HEK293 (cell line): Measurements from ENCODE around the gene CAMTA2.

Experiments used
- HOXD13 ChIP-seq: sonication (generic); formaldehyde crosslinking; IDR thresholded peaks from 2 replicates; pipeline ENCODE4 v1.8.0; 2022; ENCODE audit warnings: missing genetic modification reagents, borderline replicate concordance
- ZEB2 ChIP-seq: fragments of 450-650 bp; formaldehyde crosslinking; IDR thresholded peaks from 2 replicates; pipeline ENCODE4 v1.5.1; 2016; ENCODE audit warnings: missing biosample characterization, missing genetic modification characterization
- ZFP3 ChIP-seq: fragments of 450-650 bp; formaldehyde crosslinking; IDR thresholded peaks from 2 replicates; pipeline ENCODE4 v1.5.1; 2016; ENCODE audit warnings: low read depth, missing biosample characterization, missing genetic modification characterization
- ZFP37 ChIP-seq: fragments of 450-650 bp; formaldehyde crosslinking; IDR thresholded peaks from 2 replicates; pipeline ENCODE4 v1.5.1; 2016; ENCODE audit warnings: missing biosample characterization, missing genetic modification characterization
- ZFP41 ChIP-seq: fragments of 450-650 bp; formaldehyde crosslinking; IDR thresholded peaks from 2 replicates; pipeline ENCODE4 v1.5.1; 2016; ENCODE audit warnings: missing biosample characterization, missing genetic modification characterization, borderline replicate concordance
- ZNF112 ChIP-seq: fragments of 450-650 bp; formaldehyde crosslinking; IDR thresholded peaks from 2 replicates; pipeline ENCODE4 v1.5.0; 2017; ENCODE audit warnings: missing biosample characterization, missing genetic modification characterization
- ZNF121 ChIP-seq: fragments of 450-650 bp; formaldehyde crosslinking; IDR thresholded peaks from 2 replicates; pipeline ENCODE4 v1.5.1; 2016; ENCODE audit warnings: missing biosample characterization, missing genetic modification characterization
- ZNF16 ChIP-seq: fragments of 450-650 bp; formaldehyde crosslinking; IDR thresholded peaks from 2 replicates; pipeline ENCODE4 v1.5.1; 2016; ENCODE audit warnings: low read depth, missing biosample characterization, missing genetic modification characterization
- ZNF169 ChIP-seq: fragments of 450-650 bp; formaldehyde crosslinking; IDR thresholded peaks from 2 replicates; pipeline ENCODE4 v1.5.1; 2016; ENCODE audit warnings: missing biosample characterization, missing genetic modification characterization
- ZNF174 ChIP-seq: fragments of 450-650 bp; formaldehyde crosslinking; IDR thresholded peaks from 2 replicates; pipeline ENCODE4 v1.5.0; 2017; ENCODE audit warnings: missing biosample characterization, mild to moderate bottlenecking, missing genetic modification characterization
- ZNF24 ChIP-seq: fragments of 450-650 bp; formaldehyde crosslinking; IDR thresholded peaks from 2 replicates; pipeline ENCODE4 v1.5.1; 2016; ENCODE audit warnings: missing biosample characterization, missing genetic modification characterization
- ZNF302 ChIP-seq: fragments of 450-650 bp; formaldehyde crosslinking; IDR thresholded peaks from 2 replicates; pipeline ENCODE4 v1.5.1; 2016; ENCODE audit warnings: missing biosample characterization, missing genetic modification characterization, low read depth
- ZNF350 ChIP-seq: fragments of 450-650 bp; formaldehyde crosslinking; IDR thresholded peaks from 2 replicates; pipeline ENCODE4 v1.5.0; 2017; ENCODE audit warnings: missing biosample characterization, mild to moderate bottlenecking, missing genetic modification characterization
- ZNF433 ChIP-seq: fragments of 450-650 bp; formaldehyde crosslinking; IDR thresholded peaks from 2 replicates; pipeline ENCODE4 v1.5.1; 2016; ENCODE audit warnings: missing biosample characterization, missing genetic modification characterization, low read depth
- ZNF626 ChIP-seq: fragments of 450-650 bp; sonication (Bioruptor Pico); formaldehyde crosslinking; IDR thresholded peaks from 2 replicates; pipeline ENCODE4 v1.5.1; 2018; ENCODE audit warnings: missing biosample characterization, missing genetic modification characterization, inconsistent platforms
- ZNF670 ChIP-seq: fragments of 450-650 bp; formaldehyde crosslinking; IDR thresholded peaks from 2 replicates; pipeline ENCODE4 v1.5.1; 2016; ENCODE audit warnings: missing biosample characterization, missing genetic modification characterization, low read depth
- ZNF768 ChIP-seq: fragments of 450-650 bp; formaldehyde crosslinking; IDR thresholded peaks from 2 replicates; pipeline ENCODE4 v1.5.1; 2018; ENCODE audit warnings: missing biosample characterization, mild to moderate bottlenecking, missing genetic modification characterization
- ZNF785 ChIP-seq: fragments of 450-650 bp; formaldehyde crosslinking; IDR thresholded peaks from 2 replicates; pipeline ENCODE4 v1.5.1; 2016; ENCODE audit warnings: missing biosample characterization, missing genetic modification characterization
- ZNF830 ChIP-seq: fragments of 450-650 bp; IDR thresholded peaks from 2 replicates; pipeline ENCODE4 v1.5.0; 2018; ENCODE audit warnings: missing biosample characterization, missing genetic modification characterization, low read depth, mild to moderate bottlenecking, moderate library complexity
- TF ChIP-seq, protein P1 (sequence below): fragments of 450-650 bp; formaldehyde crosslinking; IDR thresholded peaks from 2 replicates; pipeline ENCODE4 v1.5.1; 2016; ENCODE audit warnings: missing biosample characterization, missing genetic modification characterization
- TF ChIP-seq, protein P2 (sequence below): fragments of 450-650 bp; formaldehyde crosslinking; IDR thresholded peaks from 2 replicates; pipeline ENCODE4 v1.5.1; 2017; ENCODE audit warnings: missing biosample characterization, missing genetic modification characterization
- TF ChIP-seq, protein P3 (sequence below): fragments of 450-650 bp; formaldehyde crosslinking; IDR thresholded peaks from 2 replicates; pipeline ENCODE4 v1.5.1; 2017; ENCODE audit warnings: missing biosample characterization, mild to moderate bottlenecking, missing genetic modification characterization, moderate library complexity
- TF ChIP-seq, protein P4 (sequence below): fragments of 450-650 bp; IDR thresholded peaks from 2 replicates; pipeline ENCODE4 v1.5.1; 2018; ENCODE audit warnings: missing biosample characterization, missing genetic modification characterization
- TF ChIP-seq, protein P5 (sequence below): fragments of 450-650 bp; formaldehyde crosslinking; IDR thresholded peaks from 2 replicates; pipeline ENCODE4 v1.5.1; 2016; ENCODE audit warnings: missing biosample characterization, missing genetic modification characterization, low read depth
- TF ChIP-seq, protein P6 (sequence below): fragments of 450-650 bp; formaldehyde crosslinking; conservative IDR thresholded peaks from 2 replicates; pipeline ENCODE4 v1.5.1; 2016; ENCODE audit warnings: low read depth, missing biosample characterization, missing genetic modification characterization

Gene CAMTA2

DNA sequence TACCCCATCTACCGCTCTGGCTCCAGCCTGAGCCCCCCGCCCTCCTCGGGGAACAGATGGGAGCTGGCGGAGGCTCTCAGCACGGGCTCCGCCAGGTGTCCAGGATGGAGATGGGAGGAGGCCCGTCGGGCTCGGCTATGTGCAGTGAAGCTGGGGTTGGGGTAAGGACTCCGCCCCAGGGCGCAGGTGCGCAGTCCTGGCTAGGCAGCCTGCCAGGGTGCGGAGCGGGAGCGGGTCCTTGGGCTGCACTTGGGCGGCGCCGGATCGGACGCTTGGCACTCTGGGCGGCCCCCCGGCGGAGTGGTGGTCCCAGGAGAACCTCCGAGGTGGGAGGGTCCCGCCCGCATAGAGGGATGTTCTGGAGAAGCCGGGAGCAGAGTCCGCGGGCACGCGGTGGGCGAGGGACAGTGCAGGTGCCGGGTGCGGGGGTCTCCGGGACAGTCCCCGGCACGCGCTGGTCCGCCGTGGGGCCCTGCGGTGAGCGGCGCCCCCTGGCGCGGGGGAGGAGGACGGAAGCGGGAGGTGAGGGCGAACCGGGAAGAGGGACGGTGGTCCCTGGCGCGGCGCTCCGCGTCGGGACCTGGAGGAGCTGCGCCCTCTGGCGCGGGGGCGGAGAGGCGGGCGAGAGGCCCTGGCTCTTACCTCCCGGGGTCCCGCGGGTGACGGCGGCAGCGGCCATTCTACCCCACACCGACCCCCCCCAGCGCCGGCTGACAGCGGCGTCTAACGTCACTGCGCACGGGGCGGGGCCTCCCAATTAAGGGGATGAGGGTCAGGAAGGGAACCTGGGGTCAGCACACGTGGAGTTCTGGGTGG is at the start of gene CAMTA2 (continued):
- TF ChIP-seq ZNF785 (tag by site-specific recombination), result peak; percentile 71; the same call in 1 of the 2 replicates
- peak; percentile 93 for TF ChIP-seq ZEB2 (tag by site-specific recombination)
- TF ChIP-seq ZNF768 (tag by site-specific recombination), result no peak
- 0 out of 2 replicates have a peak, but pooled peaks have one; percentile 65 for TF ChIP-seq ZNF24 (tag by site-specific recombination)
- TF ChIP-seq, protein P1, sequence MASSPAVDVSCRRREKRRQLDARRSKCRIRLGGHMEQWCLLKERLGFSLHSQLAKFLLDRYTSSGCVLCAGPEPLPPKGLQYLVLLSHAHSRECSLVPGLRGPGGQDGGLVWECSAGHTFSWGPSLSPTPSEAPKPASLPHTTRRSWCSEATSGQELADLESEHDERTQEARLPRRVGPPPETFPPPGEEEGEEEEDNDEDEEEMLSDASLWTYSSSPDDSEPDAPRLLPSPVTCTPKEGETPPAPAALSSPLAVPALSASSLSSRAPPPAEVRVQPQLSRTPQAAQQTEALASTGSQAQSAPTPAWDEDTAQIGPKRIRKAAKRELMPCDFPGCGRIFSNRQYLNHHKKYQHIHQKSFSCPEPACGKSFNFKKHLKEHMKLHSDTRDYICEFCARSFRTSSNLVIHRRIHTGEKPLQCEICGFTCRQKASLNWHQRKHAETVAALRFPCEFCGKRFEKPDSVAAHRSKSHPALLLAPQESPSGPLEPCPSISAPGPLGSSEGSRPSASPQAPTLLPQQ (tag by site-specific recombination), result peak; percentile 94
- no peak; the same call in 1 of the 2 replicates for TF ChIP-seq ZNF121 (tag by site-specific recombination)
- TF ChIP-seq, protein P2, sequence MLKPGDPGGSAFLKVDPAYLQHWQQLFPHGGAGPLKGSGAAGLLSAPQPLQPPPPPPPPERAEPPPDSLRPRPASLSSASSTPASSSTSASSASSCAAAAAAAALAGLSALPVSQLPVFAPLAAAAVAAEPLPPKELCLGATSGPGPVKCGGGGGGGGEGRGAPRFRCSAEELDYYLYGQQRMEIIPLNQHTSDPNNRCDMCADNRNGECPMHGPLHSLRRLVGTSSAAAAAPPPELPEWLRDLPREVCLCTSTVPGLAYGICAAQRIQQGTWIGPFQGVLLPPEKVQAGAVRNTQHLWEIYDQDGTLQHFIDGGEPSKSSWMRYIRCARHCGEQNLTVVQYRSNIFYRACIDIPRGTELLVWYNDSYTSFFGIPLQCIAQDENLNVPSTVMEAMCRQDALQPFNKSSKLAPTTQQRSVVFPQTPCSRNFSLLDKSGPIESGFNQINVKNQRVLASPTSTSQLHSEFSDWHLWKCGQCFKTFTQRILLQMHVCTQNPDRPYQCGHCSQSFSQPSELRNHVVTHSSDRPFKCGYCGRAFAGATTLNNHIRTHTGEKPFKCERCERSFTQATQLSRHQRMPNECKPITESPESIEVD, result no peak
- peak; percentile 57; the same call in 1 of the 2 replicates for TF ChIP-seq ZFP37 (tag by site-specific recombination)
- no peak for TF ChIP-seq ZNF169 (tag by site-specific recombination)
- no peak for TF ChIP-seq ZNF350 (tag by site-specific recombination)
- no peak for TF ChIP-seq ZNF174 (tag by site-specific recombination)
- TF ChIP-seq, protein P3, sequence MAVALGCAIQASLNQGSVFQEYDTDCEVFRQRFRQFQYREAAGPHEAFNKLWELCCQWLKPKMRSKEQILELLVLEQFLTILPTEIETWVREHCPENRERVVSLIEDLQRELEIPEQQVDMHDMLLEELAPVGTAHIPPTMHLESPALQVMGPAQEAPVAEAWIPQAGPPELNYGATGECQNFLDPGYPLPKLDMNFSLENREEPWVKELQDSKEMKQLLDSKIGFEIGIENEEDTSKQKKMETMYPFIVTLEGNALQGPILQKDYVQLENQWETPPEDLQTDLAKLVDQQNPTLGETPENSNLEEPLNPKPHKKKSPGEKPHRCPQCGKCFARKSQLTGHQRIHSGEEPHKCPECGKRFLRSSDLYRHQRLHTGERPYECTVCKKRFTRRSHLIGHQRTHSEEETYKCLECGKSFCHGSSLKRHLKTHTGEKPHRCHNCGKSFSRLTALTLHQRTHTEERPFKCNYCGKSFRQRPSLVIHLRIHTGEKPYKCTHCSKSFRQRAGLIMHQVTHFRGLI, result no peak
- no peak for TF ChIP-seq ZFP3 (tag by site-specific recombination)
- TF ChIP-seq, protein P4, sequence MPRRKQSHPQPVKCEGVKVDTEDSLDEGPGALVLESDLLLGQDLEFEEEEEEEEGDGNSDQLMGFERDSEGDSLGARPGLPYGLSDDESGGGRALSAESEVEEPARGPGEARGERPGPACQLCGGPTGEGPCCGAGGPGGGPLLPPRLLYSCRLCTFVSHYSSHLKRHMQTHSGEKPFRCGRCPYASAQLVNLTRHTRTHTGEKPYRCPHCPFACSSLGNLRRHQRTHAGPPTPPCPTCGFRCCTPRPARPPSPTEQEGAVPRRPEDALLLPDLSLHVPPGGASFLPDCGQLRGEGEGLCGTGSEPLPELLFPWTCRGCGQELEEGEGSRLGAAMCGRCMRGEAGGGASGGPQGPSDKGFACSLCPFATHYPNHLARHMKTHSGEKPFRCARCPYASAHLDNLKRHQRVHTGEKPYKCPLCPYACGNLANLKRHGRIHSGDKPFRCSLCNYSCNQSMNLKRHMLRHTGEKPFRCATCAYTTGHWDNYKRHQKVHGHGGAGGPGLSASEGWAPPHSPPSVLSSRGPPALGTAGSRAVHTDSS (tag by site-specific recombination), result no peak
- TF ChIP-seq HOXD13 (CRISPR knock-in tag), result 0 out of 2 replicates have a peak, but pooled peaks have one; percentile 62
- TF ChIP-seq ZNF16, result no peak
- TF ChIP-seq ZFP41, result no peak
- TF ChIP-seq ZNF112, result no peak
- TF ChIP-seq ZNF433 (tag by site-specific recombination), result no peak
- TF ChIP-seq, protein P5, sequence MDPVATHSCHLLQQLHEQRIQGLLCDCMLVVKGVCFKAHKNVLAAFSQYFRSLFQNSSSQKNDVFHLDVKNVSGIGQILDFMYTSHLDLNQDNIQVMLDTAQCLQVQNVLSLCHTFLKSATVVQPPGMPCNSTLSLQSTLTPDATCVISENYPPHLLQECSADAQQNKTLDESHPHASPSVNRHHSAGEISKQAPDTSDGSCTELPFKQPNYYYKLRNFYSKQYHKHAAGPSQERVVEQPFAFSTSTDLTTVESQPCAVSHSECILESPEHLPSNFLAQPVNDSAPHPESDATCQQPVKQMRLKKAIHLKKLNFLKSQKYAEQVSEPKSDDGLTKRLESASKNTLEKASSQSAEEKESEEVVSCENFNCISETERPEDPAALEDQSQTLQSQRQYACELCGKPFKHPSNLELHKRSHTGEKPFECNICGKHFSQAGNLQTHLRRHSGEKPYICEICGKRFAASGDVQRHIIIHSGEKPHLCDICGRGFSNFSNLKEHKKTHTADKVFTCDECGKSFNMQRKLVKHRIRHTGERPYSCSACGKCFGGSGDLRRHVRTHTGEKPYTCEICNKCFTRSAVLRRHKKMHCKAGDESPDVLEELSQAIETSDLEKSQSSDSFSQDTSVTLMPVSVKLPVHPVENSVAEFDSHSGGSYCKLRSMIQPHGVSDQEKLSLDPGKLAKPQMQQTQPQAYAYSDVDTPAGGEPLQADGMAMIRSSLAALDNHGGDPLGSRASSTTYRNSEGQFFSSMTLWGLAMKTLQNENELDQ (tag by site-specific recombination), result no peak
- no peak for TF ChIP-seq ZNF626 (tag by site-specific recombination)
- TF ChIP-seq, protein P6, sequence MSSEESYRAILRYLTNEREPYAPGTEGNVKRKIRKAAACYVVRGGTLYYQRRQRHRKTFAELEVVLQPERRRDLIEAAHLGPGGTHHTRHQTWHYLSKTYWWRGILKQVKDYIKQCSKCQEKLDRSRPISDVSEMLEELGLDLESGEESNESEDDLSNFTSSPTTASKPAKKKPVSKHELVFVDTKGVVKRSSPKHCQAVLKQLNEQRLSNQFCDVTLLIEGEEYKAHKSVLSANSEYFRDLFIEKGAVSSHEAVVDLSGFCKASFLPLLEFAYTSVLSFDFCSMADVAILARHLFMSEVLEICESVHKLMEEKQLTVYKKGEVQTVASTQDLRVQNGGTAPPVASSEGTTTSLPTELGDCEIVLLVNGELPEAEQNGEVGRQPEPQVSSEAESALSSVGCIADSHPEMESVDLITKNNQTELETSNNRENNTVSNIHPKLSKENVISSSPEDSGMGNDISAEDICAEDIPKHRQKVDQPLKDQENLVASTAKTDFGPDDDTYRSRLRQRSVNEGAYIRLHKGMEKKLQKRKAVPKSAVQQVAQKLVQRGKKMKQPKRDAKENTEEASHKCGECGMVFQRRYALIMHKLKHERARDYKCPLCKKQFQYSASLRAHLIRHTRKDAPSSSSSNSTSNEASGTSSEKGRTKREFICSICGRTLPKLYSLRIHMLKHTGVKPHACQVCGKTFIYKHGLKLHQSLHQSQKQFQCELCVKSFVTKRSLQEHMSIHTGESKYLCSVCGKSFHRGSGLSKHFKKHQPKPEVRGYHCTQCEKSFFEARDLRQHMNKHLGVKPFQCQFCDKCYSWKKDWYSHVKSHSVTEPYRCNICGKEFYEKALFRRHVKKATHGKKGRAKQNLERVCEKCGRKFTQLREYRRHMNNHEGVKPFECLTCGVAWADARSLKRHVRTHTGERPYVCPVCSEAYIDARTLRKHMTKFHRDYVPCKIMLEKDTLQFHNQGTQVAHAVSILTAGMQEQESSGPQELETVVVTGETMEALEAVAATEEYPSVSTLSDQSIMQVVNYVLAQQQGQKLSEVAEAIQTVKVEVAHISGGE (tag by site-specific recombination), result peak; percentile 87
- TF ChIP-seq ZNF670 (tag by site-specific recombination), result no peak
- no peak for TF ChIP-seq ZNF830 (tag by site-specific recombination)
- TF ChIP-seq ZNF302 (tag by site-specific recombination), result no peak
